Stomach smooth muscle (tissue), 2 donors: ENCODE data around the gene SLC10A3.
A peak's percentile ranks its signal among the peaks of the same experiment; 100 is the strongest.

Experiments
- H3K27ac ChIP-seq: one replicate; pipeline ENCODE4 v1.7.0; 2013; ENCODE audit warnings: mild to moderate bottlenecking, low read length, inconsistent platforms
- H3K27me3 ChIP-seq, 2 donors: one replicate each; pipeline ENCODE4 v1.7.0; 2013; ENCODE audit warnings: low read length in 2 of 2; ENCODE audit not compliant: insufficient read depth in 2 of 2, control insufficient read depth in 1 of 2
- H3K36me3 ChIP-seq, 2 donors: one replicate each; pipeline ENCODE4 v1.7.0; 2013; ENCODE audit warnings: low read length in 2 of 2; ENCODE audit not compliant: control insufficient read depth in 2 of 2, insufficient read depth in 2 of 2
- H3K4me1 ChIP-seq: one replicate; pipeline ENCODE4 v1.7.0; 2013; ENCODE audit warnings: low read length; ENCODE audit not compliant: control insufficient read depth, insufficient read depth
- H3K4me3 ChIP-seq, 2 donors: one replicate each; pipeline ENCODE4 v1.7.0; 2013; ENCODE audit warnings: low read length in 2 of 2
- H3K9ac ChIP-seq, 2 donors: one replicate each; pipeline ENCODE4 v1.7.0; 2013; ENCODE audit warnings: low read length in 2 of 2, mild to moderate bottlenecking in 1 of 2
- H3K9me3 ChIP-seq, 2 donors: one replicate each; pipeline ENCODE4 v1.7.0; 2013; ENCODE audit warnings: low read length in 2 of 2; ENCODE audit not compliant: control insufficient read depth in 2 of 2
- donor health status: healthy.
- donor health status: Pancreatic carcinoma.

SLC10A3 gene

DNA sequence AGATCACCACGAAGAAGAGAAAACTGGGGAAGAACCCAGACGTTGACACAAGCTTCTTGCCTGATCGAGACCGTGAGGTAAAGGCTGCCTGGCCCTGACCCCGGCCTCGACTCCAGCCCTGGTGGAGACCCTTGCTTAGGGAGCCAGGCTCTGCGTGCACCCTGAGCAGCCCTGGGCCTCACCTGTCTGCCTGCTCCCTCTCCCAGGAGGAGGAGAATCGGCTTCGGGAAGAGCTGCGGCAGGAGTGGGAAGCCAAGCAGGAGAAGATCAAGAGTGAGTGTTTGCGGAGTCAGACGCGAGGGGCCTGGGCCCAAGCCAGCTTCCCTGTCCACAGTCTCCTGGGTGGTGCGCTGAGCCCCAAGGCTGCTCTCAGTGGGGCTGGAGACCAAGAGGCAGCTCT lies 41.9 kb downstream of the SLC10A3 start:
- Histone ChIP-seq H3K36me3 (peaks cover 14 to 24% of the 10 kb centered on the region in 2 donors), H3K27ac (no peak overlapping the region), H3K27me3 (peaks cover 0 to 4% of the 10 kb centered on the region in 2 donors), H3K9ac (no peak overlapping the region), H3K4me3 (no peak overlapping the region), H3K9me3 (no peaks in the 10 kb centered on the region), H3K4me1 (peaks cover 20% of the 10 kb centered on the region)

GRCh38 chrX:154446430-154446829 lies 44.0 kb downstream of the SLC10A3 start:
- Histone ChIP-seq H3K27me3 (peaks cover 0 to 6% of the 10 kb centered on the region in 2 donors), H3K27ac (no peak overlapping the region), H3K4me3 (no peak overlapping the region), H3K9ac (no peak overlapping the region), H3K4me1 (peaks cover 21% of the 10 kb centered on the region), H3K36me3 (peaks cover 17 to 27% of the 10 kb centered on the region in 2 donors), H3K9me3 (no peaks in the 10 kb centered on the region)

- H3K36me3 ChIP-seq = peaks cover 17 to 27% of the 10 kb centered on the region in 2 donors
Measured at GRCh38 chrX:154445776-154446175, 44.7 kb downstream of the SLC10A3 start.

DNA sequence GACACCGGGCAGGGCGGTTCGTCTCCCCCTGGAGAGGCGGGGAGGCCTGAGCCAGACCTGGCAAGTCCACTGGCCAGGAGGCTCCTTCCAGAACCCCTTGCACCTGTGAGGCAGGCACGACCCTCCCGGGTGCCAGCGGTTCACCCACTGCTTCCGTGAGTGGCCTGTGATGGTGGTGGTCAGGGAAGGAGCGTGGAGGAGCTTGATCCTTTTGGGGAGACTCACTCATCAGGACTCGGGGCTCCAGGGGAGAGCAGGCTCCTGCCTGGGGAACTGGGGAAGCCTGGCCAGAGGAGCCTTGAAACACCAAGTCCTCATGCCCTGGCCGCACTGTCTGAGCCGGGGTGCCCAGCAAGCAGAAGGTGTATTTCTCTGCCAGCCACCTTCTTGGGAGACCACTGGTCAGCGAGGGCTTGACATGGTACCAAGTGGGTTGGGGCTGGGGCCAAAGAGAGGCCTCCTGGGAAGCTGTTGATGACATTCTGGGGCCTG lies 45.6 kb downstream of the SLC10A3 start:
- Histone ChIP-seq H3K4me1 (peaks cover 26% of the 10 kb centered on the region), H3K4me3 (peak overlapping the region; percentile 57 to 69), H3K9me3 (no peaks in the 10 kb centered on the region), H3K9ac (peak overlapping the region; percentile 69 to 76), H3K27me3 (peaks cover 0 to 6% of the 10 kb centered on the region in 2 donors), H3K36me3 (peaks cover 22% of the 10 kb centered on the region in 2 donors), H3K27ac (peak overlapping the region; percentile 41)

More at GRCh38 chrX:154445776-154446175, 44.7 kb downstream of the SLC10A3 start:
- Histone ChIP-seq H3K27me3 (peaks cover 0 to 6% of the 10 kb centered on the region in 2 donors), H3K27ac (no peak overlapping the region), H3K4me1 (peaks cover 22% of the 10 kb centered on the region), H3K9me3 (no peaks in the 10 kb centered on the region), H3K9ac (no peak overlapping the region), H3K4me3 (no peak overlapping the region)

GRCh38 chrX:154443992-154444754 lies 46.3 kb downstream of the SLC10A3 start, which contains the start of gene FAM50A:
FAM50A (plus strand) TSS chrX:154444141; CDS start chrX:154444236, 95 bp downstream.
- peak within 1 kb of the TSS; percentile 62 for H3K27ac ChIP-seq
- H3K9me3 ChIP-seq = no peaks in the 10 kb centered on the region
- H3K4me1 ChIP-seq = peaks cover 26% of the 10 kb centered on the region
- peak within 1 kb of the TSS; percentile 69 to 76 for H3K9ac ChIP-seq
- peaks cover 0 to 6% of the 10 kb centered on the region in 2 donors for H3K27me3 ChIP-seq
- H3K36me3 ChIP-seq = peaks cover 17 to 21% of the 10 kb centered on the region in 2 donors
- H3K4me3 ChIP-seq = peak within 1 kb of the TSS; percentile 57 to 69

GRCh38 chrX:154443479-154443910 lies 46.9 kb downstream of the SLC10A3 start:
- Histone ChIP-seq H3K4me1 (peaks cover 32% of the 10 kb centered on the region), H3K4me3 (peak overlapping the region in 1 of 2 donors; percentile 62), H3K36me3 (peaks cover 12 to 15% of the 10 kb centered on the region in 2 donors), H3K27ac (peak overlapping the region; percentile 62), H3K27me3 (peaks cover 0 to 6% of the 10 kb centered on the region in 2 donors), H3K9me3 (no peaks in the 10 kb centered on the region), H3K9ac (peak overlapping the region; percentile 21 to 53)

DNA sequence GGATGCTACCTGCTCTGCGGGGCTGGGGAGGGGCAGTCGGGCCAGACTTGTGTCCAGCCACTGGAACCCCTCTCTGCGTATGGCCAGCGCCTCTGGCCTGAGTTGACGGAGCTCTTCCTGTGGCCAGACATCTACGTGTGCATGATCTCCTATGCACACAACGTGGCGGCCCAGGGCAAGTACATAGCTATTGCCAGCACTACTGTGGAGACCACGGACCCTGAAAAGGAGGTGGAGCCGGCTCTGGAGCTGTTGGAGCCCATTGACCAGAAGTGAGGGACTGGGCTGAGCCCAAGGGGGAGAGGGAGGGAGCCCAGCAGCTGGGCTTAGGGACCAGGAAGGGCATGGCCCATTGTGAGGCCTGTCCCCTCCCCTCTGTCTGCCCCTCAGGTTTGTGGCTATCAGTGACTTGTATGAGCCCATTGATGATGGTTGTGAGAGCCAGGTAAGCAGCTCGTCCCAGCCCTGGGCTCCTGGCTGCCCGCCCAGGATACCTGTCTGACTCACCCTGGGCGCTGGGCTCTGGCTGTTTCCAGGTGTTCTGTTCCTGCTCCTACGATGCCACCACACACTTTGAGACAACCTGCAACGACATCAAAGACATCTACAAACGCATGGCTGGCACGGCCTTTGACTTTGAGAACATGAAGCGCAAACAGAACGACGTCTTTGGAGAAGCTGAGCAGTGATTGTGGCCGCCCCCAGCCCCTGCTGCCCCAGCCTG lies 48.3 kb downstream of the SLC10A3 start:
- Histone ChIP-seq H3K4me3 (no peak overlapping the region), H3K27me3 (peaks cover 0 to 9% of the 10 kb centered on the region in 2 donors), H3K4me1 (peaks cover 39% of the 10 kb centered on the region), H3K36me3 (peaks cover 10 to 11% of the 10 kb centered on the region in 2 donors), H3K9ac (no peak overlapping the region), H3K9me3 (no peaks in the 10 kb centered on the region), H3K27ac (peak overlapping the region; percentile 2)

DNA sequence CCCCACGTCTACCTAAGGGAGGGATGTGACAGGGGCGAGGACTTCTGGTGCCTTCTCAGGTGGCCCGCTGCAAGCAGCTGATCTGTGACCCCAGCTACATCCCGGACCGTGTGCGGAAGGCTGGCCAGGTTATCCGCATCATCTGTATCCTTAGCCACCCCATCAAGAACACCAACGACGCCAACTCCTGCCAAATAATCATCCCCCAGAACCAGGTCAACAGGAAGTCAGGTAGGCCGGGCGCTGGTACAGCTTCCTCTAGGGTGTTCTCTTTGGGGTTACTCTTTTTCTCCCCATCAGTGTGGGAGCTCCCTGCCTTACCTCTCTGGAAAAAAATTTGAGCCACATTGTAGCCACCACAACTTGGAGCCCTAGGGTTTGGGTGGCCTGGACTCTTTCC lies 48.9 kb downstream of the SLC10A3 start:
- no peak overlapping the region for H3K27ac ChIP-seq
- peaks cover 39% of the 10 kb centered on the region for H3K4me1 ChIP-seq
- H3K27me3 ChIP-seq = peaks cover 0 to 9% of the 10 kb centered on the region in 2 donors
- no peak overlapping the region for H3K9ac ChIP-seq
- peaks cover 10% of the 10 kb centered on the region in 2 donors for H3K36me3 ChIP-seq
- H3K4me3 ChIP-seq = no peak overlapping the region
- H3K9me3 ChIP-seq = no peaks in the 10 kb centered on the region

- H3K9me3 ChIP-seq = no peaks in the 10 kb centered on the region
- no peak overlapping the region for H3K27ac ChIP-seq
- H3K4me3 ChIP-seq = no peak overlapping the region
- H3K9ac ChIP-seq = no peak overlapping the region
- H3K36me3 ChIP-seq = peaks cover 6 to 8% of the 10 kb centered on the region in 2 donors
- H3K27me3 ChIP-seq = peaks cover 0 to 9% of the 10 kb centered on the region in 2 donors
- peaks cover 41% of the 10 kb centered on the region for H3K4me1 ChIP-seq
Measured at GRCh38 chrX:154440623-154441357, 49.6 kb downstream of the SLC10A3 start.

DNA sequence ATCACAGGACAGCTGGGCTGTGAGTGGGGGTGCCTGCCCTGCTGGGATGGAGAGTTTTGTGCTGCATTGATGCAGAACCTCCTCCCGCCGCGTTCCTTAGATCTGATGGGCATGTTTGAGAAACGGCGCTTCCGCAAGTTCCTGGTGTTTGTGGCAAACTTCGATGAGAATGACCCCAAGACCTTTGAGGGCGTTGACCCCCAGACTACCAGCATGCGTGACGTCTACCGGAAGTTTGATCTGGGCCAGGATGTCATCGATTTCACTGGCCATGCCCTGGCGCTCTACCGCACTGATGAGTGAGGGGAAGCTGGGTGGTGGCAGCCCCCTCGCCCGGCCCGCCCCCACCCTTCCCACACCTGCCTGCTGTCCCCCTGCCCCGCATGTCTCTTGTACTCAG lies 50.6 kb downstream of the SLC10A3 start:
- Histone ChIP-seq H3K27me3 (peaks cover 0 to 7% of the 10 kb centered on the region in 2 donors), H3K4me3 (no peak overlapping the region), H3K4me1 (peaks cover 32% of the 10 kb centered on the region), H3K9ac (no peak overlapping the region), H3K27ac (no peak overlapping the region), H3K36me3 (peaks cover 5 to 8% of the 10 kb centered on the region in 2 donors), H3K9me3 (no peaks in the 10 kb centered on the region)
